GM23248 (cell line): ENCODE data around the gene PTGES2. TPM values are rescaled to one million over a fixed set of nuclear protein-coding genes. Genes with fewer than 3 reads are reported as not detected.

Experiments used
- DNase-seq: peaks from one replicate; pipeline ENCODE4 v3.0.0-alpha.2; 2015
- H2AFZ ChIP-seq: fragments of 200-600 bp; sonication (generic); 2 replicates; pipeline ENCODE4 v1.6.1; 2016; ENCODE audit warnings: antibody characterized with exemption
- H3F3A ChIP-seq: fragments of 200-600 bp; sonication (generic); 2 replicates; pipeline ENCODE4 v1.6.1; 2016; ENCODE audit warnings: mild to moderate bottlenecking, antibody characterized with exemption, mixed run types; ENCODE audit not compliant: insufficient read depth
- H3K27ac ChIP-seq: fragments of 200-600 bp; sonication (generic); 2 replicates; pipeline ENCODE4 v1.5.1; 2016; ENCODE audit warnings: mild to moderate bottlenecking
- H3K27me3 ChIP-seq: fragments of 200-600 bp; sonication (generic); replicated peaks from 2 replicates; pipeline ENCODE4 v1.6.1; 2016; ENCODE audit warnings: mild to moderate bottlenecking; ENCODE audit not compliant: insufficient read depth
- H3K36me3 ChIP-seq: fragments of 200-600 bp; sonication (generic); 2 replicates; pipeline ENCODE4 v1.6.1; 2016; ENCODE audit warnings: low read depth, mild to moderate bottlenecking
- H3K4me1 ChIP-seq: fragments of 200-600 bp; sonication (generic); 2 replicates; pipeline ENCODE4 v1.6.1; 2016; ENCODE audit warnings: mild to moderate bottlenecking; ENCODE audit not compliant: insufficient read depth
- H3K4me2 ChIP-seq: fragments of 200-600 bp; sonication (generic); one replicate; pipeline ENCODE4 v1.6.1; 2016; ENCODE audit warnings: mild to moderate bottlenecking; ENCODE audit not compliant: unreplicated experiment
- H3K4me3 ChIP-seq: fragments of 200-600 bp; sonication (generic); 2 replicates; pipeline ENCODE4 v1.5.1; 2016; ENCODE audit warnings: mild to moderate bottlenecking
- H3K79me2 ChIP-seq: fragments of 200-600 bp; sonication (generic); 2 replicates; pipeline ENCODE4 v1.6.1; 2016; ENCODE audit warnings: mild to moderate bottlenecking; ENCODE audit not compliant: insufficient read depth
- H3K9ac ChIP-seq: fragments of 200-600 bp; sonication (generic); 2 replicates; pipeline ENCODE4 v1.6.1; 2016; ENCODE audit warnings: mild to moderate bottlenecking
- H3K9me2 ChIP-seq: fragments of 200-600 bp; sonication (generic); 2 replicates; pipeline ENCODE4 v1.6.1; 2016; ENCODE audit warnings: mixed run types, mild to moderate bottlenecking, moderate library complexity; ENCODE audit not compliant: insufficient read depth
- H3K9me3 ChIP-seq: fragments of 200-600 bp; sonication (generic); one replicate; pipeline ENCODE4 v1.6.1; 2017; ENCODE audit warnings: low read depth
- H4K20me1 ChIP-seq: fragments of 200-600 bp; sonication (generic); 2 replicates; pipeline ENCODE4 v1.6.0; 2016; ENCODE audit not compliant: insufficient read depth
- EZH2 ChIP-seq: fragments of 200-600 bp; sonication (generic); IDR thresholded peaks from 2 replicates; pipeline ENCODE4 v1.6.1; 2018; ENCODE audit warnings: antibody characterized with exemption, mild to moderate bottlenecking; ENCODE audit not compliant: insufficient read depth, poor library complexity, severe bottlenecking
- EZH2phosphoT487 ChIP-seq: fragments of 200-600 bp; sonication (generic); IDR thresholded peaks from 2 replicates; pipeline ENCODE4 v1.6.1; 2018; ENCODE audit warnings: antibody characterized with exemption, moderate library complexity, mild to moderate bottlenecking, low read depth; ENCODE audit not compliant: insufficient read depth
- WGBS, 2 experiments: methylation state at CpG; one replicate each; pipeline ENCODE4 v1.1.6; 2015 to 2017; ENCODE audit warnings: low lambda C conversion rate in 2 of 2, low coverage in 1 of 2; ENCODE audit errors: missing lambda C conversion rate in 2 of 2; 5-methylcytosine and 5-hydroxymethylcytosine counted together
- in situ Hi-C: fragments of 300-500 bp; cut with MboI; formaldehyde crosslinking; loops from 2 replicates; pipeline ENCODE4 v1.15.0; 2020
- polyA plus RNA-seq: library from polyadenylated mRNA; unstranded; fragments of >200 nt; fragmentation: Nextera tagmentation; extraction: Ambion mirVana; gene quantifications from 2 replicates; pipeline ENCODE4 v1.2.1, GENCODE V29; 2016
- total RNA-seq: library from RNA; depleted of rRNA; stranded (reverse); fragments of >200 nt; shearing (Covaris generic); gene quantifications from 2 replicates; pipeline ENCODE4 v1.2.3, GENCODE V29; 2014

The PTGES2 gene
- total and polyA plus RNA-seq, 2 experiments from 2014 or later, result 63.3 to 68.6 TPM

DNA sequence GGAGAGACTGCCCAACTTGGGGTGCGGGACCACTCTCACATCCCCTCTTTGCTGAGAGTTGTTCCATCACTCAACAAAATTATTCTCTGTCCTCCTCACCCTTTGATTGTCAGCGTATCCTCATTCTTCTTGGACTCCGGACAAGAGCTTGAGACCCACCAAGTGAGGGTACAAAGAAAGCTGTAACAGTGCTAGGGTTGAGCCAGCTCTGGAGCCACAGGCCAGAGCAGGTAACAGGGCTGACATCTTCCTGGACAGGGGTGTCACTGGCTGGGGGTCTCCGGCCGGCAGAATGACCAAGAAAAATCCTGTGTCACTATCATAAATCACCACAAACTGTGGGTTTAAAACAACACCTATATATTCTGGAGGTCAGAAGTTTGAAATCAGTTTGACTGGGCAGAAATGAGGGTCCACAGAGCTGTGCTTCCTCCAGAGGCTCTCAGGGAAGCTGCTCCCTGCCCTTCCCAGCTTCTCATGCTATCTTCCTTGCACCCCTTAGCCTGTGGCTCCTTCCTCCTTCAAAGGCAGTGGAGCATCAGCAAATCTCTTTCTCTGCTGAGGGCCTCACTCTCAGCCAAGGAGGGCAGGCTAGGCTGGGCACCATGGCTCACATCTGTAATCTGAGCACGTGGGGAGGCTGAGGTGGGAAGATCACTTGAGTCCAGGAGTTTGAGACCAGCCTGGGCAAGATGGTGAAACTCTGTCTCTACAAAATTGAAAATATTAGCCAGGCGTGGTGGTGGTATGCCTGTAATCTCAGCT, 28.4 kb upstream of the PTGES2 start:
- no peak overlapping the region for H2AFZ ChIP-seq

DNA sequence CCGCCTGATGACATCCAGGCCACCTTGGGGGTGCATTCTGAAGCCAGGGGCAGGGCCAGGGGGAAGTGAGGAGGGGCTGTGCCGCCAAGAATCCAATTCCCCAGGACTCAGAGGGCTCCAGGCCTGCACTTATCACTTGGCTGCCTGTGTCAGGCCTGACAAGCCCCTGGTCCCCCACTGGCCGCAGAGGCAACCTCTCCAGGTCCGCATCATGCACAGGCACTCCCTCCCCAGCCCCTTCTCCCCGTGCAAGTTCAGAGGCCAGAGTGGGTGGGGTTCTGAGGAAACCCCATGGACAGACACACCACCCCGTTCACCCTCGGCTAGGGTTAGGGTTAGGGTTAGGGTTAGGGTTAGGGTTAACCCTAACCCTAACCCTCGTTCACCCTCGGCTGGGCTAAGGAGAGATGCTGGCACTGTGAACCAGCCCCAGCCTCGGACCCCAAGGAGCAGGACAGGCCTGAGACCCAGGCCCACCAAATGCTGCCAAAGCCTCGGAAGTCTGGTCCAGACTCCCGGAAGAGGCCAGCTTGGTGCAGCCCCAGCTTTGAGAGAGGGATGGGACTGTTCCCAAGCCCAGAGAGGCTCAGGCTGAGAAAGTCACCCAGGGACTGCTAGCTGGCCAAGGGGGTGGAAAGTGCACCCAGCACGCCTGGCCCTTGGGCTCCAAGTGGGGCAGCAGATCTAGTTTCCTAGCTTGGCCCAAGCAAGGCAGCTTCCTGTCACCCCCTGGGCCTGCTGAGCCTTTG, 26.6 kb upstream of the PTGES2 start:
- TF ChIP-seq EZH2 (no peak), EZH2phosphoT487 (no peak)

More for the DNA sequence above, 28.4 kb upstream of the PTGES2 start:
- Histone ChIP-seq H3K36me3 (no peaks in the 10 kb centered on the region), H4K20me1 (no peaks in the 10 kb centered on the region), H3K9me2 (no peaks in the 10 kb centered on the region), H3K9me3 (no peaks in the 10 kb centered on the region), H3K27ac (no peak overlapping the region), H3K4me2 (no peak overlapping the region), H3K4me3 (no peak overlapping the region), H3K9ac (no peak overlapping the region), H3K27me3 (no peaks in the 10 kb centered on the region), H3K79me2 (no peaks in the 10 kb centered on the region), H3K4me1 (no peaks in the 10 kb centered on the region; the same call in 1 of the 2 replicates), H3F3A (peaks cover 1% of the 10 kb centered on the region; the same call in 1 of the 2 replicates)
- in situ Hi-C loops, result no loop called here
- no peak for TF ChIP-seq EZH2
- TF ChIP-seq EZH2phosphoT487, result no peak
- 86 to 87% methylated on average over 7 of the region's 7 CpGs for WGBS, 2 experiments
- DNase-seq, result no peak

DNA sequence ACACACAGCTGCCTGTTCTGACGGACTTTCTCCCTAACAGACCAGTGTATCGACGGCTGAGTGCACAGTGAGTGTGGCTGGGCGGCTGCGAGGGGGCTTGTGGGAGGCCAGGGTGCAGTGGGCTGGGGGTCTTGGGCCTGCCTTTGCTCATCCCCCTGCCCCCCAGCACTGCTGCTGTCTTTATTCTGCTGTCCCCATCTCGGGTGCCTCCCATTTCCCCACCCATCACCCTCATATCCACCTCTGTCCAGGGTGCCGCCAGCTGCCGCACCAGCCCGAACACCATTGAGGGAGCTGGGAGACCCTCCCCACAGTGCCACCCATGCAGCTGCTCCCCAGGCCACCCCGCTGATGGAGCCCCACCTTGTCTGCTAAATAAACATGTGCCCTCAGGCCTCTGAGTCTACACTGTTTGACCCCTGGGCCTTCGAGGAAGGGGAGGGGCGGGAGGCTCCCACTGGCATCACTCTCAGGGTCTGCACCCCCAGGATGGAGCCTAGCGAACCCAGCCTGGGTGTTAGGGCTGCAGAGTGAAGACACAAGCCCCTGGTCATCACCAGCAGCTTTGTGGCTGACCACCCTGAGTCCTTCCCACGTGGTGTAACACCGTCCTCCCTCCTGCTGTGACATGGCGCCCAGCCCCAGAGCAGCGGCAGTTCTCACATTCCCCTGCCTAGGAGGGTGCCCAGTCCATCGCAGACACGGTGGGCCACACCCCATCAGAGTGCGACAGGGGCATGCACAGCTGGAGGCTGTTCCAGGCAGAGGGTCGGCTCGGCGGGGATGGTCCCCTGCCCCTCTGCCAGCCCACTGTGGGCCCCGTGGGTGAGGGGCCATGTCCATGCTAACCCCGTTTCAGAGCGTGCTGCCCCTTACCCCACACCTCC, 25.8 kb upstream of the PTGES2 start:
- Histone ChIP-seq H3K36me3 (no peaks in the 10 kb centered on the region), H3K27me3 (no peaks in the 10 kb centered on the region), H3K9ac (no peak overlapping the region), H4K20me1 (no peaks in the 10 kb centered on the region), H3F3A (no peaks in the 10 kb centered on the region), H3K4me1 (no peaks in the 10 kb centered on the region), H2AFZ (no peak overlapping the region), H3K4me2 (no peak overlapping the region), H3K4me3 (no peak overlapping the region), H3K27ac (no peak overlapping the region), H3K79me2 (no peaks in the 10 kb centered on the region), H3K9me2 (no peaks in the 10 kb centered on the region), H3K9me3 (no peaks in the 10 kb centered on the region)
- WGBS, 2 experiments, result 75 to 77% methylated on average over 25 to 26 of the region's 26 CpGs
- TF ChIP-seq EZH2 (no peak), EZH2phosphoT487 (no peak)
- in situ Hi-C loops, result no loop called here
- no peak for DNase-seq

More for the DNA sequence above, 26.6 kb upstream of the PTGES2 start:
- in situ Hi-C loops, result no loop called here
- Histone ChIP-seq H3F3A (no peaks in the 10 kb centered on the region), H3K36me3 (no peaks in the 10 kb centered on the region), H3K27me3 (no peaks in the 10 kb centered on the region), H3K79me2 (no peaks in the 10 kb centered on the region), H4K20me1 (no peaks in the 10 kb centered on the region), H3K4me1 (no peaks in the 10 kb centered on the region), H3K9me3 (no peaks in the 10 kb centered on the region), H3K4me3 (no peak overlapping the region), H3K27ac (no peak overlapping the region), H3K9me2 (no peaks in the 10 kb centered on the region), H3K4me2 (no peak overlapping the region), H2AFZ (no peak overlapping the region), H3K9ac (no peak overlapping the region)
- WGBS, 2 experiments, result 77 to 80% methylated on average over 9 to 12 of the region's 13 CpGs
- DNase-seq, result no peak
